ENCODE results near the gene DIP2B. TPM values are rescaled to one million over a fixed set of nuclear protein-coding genes. Genes with fewer than 3 reads are reported as not detected.

The DIP2B gene
- total RNA-seq, 1 donor from 2014 or later = 30.2 TPM

DNA sequence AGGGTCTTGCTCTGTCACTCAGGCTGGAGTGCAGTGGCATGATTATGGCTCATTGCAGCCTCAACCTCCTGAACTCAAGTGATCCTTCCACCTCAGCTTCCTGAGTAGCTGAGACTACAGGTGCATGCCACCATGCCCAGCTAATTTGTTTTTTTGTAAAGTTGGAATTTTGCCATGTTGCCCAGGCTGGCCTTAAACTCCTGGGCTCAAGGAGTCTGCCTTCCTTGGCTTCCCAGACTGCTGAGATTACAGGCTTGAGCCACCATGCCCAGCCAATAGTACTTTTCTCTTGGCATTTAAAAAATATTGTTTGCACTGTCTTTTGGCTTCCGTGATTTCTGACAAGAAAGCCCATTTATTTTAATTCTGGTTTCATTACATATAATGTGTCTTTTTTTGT lies 61.3 kb downstream of the DIP2B start:
- no peak overlapping the region for H3K4me3 Mint-ChIP-seq (ENCODE audit: low read depth)
- TF ChIP-seq, protein P1, sequence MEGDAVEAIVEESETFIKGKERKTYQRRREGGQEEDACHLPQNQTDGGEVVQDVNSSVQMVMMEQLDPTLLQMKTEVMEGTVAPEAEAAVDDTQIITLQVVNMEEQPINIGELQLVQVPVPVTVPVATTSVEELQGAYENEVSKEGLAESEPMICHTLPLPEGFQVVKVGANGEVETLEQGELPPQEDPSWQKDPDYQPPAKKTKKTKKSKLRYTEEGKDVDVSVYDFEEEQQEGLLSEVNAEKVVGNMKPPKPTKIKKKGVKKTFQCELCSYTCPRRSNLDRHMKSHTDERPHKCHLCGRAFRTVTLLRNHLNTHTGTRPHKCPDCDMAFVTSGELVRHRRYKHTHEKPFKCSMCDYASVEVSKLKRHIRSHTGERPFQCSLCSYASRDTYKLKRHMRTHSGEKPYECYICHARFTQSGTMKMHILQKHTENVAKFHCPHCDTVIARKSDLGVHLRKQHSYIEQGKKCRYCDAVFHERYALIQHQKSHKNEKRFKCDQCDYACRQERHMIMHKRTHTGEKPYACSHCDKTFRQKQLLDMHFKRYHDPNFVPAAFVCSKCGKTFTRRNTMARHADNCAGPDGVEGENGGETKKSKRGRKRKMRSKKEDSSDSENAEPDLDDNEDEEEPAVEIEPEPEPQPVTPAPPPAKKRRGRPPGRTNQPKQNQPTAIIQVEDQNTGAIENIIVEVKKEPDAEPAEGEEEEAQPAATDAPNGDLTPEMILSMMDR (IDR thresholded peaks at IDR 0.05; ENCODE audit: unreplicated experiment) = no peak
- no peak overlapping the region for H3K27ac Mint-ChIP-seq
- no peaks in the 10 kb centered on the region for H3K36me3 Mint-ChIP-seq (ENCODE audit: insufficient read depth)
- DNase-seq (ENCODE audit: low spot score, unreplicated experiment) = no peak
- no peaks in the 10 kb centered on the region for H3K27me3 Mint-ChIP-seq
- H3K4me1 Mint-ChIP-seq (ENCODE audit: low read depth) = peaks cover 27% of the 10 kb centered on the region
- peaks cover 3% of the 10 kb centered on the region for H3K9me3 Mint-ChIP-seq (ENCODE audit: low read depth)

DNA sequence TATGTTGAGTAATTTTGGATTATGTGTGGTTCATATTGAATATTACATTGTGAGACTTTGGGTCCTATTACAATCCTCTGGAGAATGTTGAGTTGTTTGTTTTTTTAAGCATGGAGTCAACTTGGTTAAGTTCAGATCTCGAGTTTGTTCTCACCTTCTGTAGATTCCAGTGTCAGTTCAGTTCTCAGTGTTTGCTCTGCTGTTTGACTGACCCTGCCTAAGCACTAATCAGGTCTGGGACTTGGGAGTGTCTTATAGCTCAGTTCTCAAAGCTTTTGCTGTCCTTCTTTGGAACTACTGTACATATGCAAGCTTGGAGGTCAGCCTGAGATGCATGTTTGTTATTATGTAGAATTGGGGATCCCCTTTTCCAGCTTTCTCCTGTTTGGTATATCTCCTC lies 63.1 kb downstream of the DIP2B start:
- Mint-ChIP-seq H3K27ac (peak overlapping the region; percentile 81), H3K4me1 (ENCODE audit: low read depth) (peaks cover 24% of the 10 kb centered on the region), H3K27me3 (no peaks in the 10 kb centered on the region), H3K9me3 (ENCODE audit: low read depth) (peaks cover 3% of the 10 kb centered on the region), H3K4me3 (ENCODE audit: low read depth) (no peak overlapping the region), H3K36me3 (ENCODE audit: insufficient read depth) (no peaks in the 10 kb centered on the region)
- TF ChIP-seq, protein P1 (IDR thresholded peaks at IDR 0.05; ENCODE audit: unreplicated experiment) = no peak
- DNase-seq (ENCODE audit: low spot score, unreplicated experiment) = no peak

DNA sequence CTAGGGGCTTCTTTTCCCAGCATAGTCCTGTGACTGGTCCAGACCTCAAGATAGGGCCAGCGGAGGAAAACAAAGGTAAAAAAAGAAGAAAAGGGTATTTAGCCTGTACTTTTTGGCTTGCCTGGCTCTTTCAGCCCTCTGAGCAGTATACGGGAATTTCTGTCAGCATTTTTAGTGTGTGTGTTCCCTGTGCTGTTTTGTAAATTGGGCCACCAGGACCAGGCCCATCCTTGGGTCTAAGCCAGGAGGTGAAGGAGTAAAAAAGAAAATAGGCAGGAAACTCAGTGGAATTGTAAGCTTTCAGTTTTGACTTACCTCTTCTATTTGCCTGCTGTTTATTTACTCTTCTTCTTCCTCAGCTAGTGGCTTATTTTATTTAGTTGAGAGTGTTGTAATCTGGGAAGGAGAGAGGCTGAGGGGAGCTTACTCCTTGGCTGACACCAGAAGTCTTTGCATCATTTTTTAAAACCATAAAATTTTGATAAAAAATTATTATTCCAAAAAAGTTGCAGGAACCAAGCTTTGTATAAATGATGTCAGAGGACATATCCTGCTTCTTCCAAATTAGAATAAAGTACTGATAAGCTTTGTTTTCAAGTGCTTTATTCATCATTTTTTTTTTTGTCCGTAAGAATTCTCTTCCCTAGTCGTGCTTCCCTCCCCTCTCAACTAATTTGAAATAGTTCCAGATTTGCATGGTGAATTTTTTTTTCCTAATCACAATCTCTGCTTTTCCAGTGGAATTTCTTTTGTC lies 63.7 kb downstream of the DIP2B start:
- Mint-ChIP-seq H3K9me3 (ENCODE audit: low read depth) (peaks cover 3% of the 10 kb centered on the region), H3K36me3 (ENCODE audit: insufficient read depth) (no peaks in the 10 kb centered on the region), H3K27ac (peak overlapping the region; percentile 81), H3K27me3 (no peaks in the 10 kb centered on the region), H3K4me3 (ENCODE audit: low read depth) (no peak overlapping the region), H3K4me1 (ENCODE audit: low read depth) (peaks cover 28% of the 10 kb centered on the region)
- TF ChIP-seq, protein P1 (IDR thresholded peaks at IDR 0.05; ENCODE audit: unreplicated experiment) = no peak
- no peak for DNase-seq (ENCODE audit: low spot score, unreplicated experiment)

DNA sequence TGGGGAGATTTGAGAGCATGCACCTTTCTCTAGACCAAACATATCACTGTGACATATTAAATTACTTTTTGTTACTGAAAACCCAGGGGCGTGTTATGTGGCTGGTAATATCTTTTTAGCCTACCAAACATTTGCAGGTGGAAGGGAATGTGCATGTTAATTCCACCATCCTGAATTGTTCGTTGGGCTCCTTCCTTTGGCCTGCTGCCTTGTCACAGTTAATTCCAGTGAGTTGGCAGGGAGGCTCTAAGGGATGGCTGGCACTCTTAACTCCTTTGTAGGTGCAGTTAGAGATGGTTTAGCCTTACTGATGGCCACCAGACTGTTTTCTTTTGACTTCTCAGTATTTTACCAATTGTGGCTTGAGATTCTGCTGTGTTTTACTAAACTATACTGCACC lies 64.5 kb downstream of the DIP2B start:
- H3K4me1 Mint-ChIP-seq (ENCODE audit: low read depth) = peaks cover 27% of the 10 kb centered on the region
- peaks cover 3% of the 10 kb centered on the region for H3K9me3 Mint-ChIP-seq (ENCODE audit: low read depth)
- H3K27ac Mint-ChIP-seq = no peak overlapping the region
- no peaks in the 10 kb centered on the region for H3K27me3 Mint-ChIP-seq
- DNase-seq (ENCODE audit: low spot score, unreplicated experiment) = no peak
- H3K36me3 Mint-ChIP-seq (ENCODE audit: insufficient read depth) = no peaks in the 10 kb centered on the region
- TF ChIP-seq, protein P1 (IDR thresholded peaks at IDR 0.05; ENCODE audit: unreplicated experiment) = no peak
- no peak overlapping the region for H3K4me3 Mint-ChIP-seq (ENCODE audit: low read depth)

DNA sequence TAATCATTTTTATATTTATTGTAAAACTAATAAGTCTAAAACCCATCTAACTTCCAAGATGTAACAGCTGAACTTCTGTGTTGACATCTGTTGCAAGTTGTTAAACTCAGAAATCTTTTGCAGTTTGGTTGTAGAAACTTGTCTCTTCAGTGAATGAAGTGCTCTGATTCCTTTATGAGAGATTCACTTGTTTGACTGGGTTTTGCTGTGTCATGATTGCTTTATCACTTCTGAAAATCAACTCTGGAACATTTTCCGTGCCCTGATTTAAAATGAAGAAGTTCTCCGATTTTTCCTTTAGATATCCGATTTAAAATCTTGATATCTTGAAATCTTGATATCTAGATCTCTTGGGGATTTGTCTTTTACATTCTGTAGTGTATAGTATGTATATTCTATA lies 65.1 kb downstream of the DIP2B start:
- Mint-ChIP-seq H3K9me3 (ENCODE audit: low read depth) (peaks cover 3% of the 10 kb centered on the region), H3K27ac (no peak overlapping the region)

More for the DNA sequence above, 65.1 kb downstream of the DIP2B start:
- no peaks in the 10 kb centered on the region for H3K27me3 Mint-ChIP-seq
- TF ChIP-seq, protein P1 (IDR thresholded peaks at IDR 0.05; ENCODE audit: unreplicated experiment) = no peak
- no peak for DNase-seq (ENCODE audit: low spot score, unreplicated experiment)
- no peak overlapping the region for H3K4me3 Mint-ChIP-seq (ENCODE audit: low read depth)
- H3K36me3 Mint-ChIP-seq (ENCODE audit: insufficient read depth) = no peaks in the 10 kb centered on the region
- H3K4me1 Mint-ChIP-seq (ENCODE audit: low read depth) = peaks cover 25% of the 10 kb centered on the region

Measured in progenitor cell of endocrine pancreas (in vitro differentiated cells).